Measurements from ENCODE around the gene TRMT1L. TPM values are rescaled to one million over a fixed set of nuclear protein-coding genes. Genes with fewer than 3 reads are reported as not detected.
A peak's percentile ranks its signal among the peaks of the same experiment; 100 is the strongest.

TRMT1L gene
- total RNA-seq, 6 experiments from 2014 or later, result 12.7 to 21.1 (median 14.7) TPM

GRCh38 chr1:185112356-185112755, 44.4 kb downstream of the TRMT1L start:
- no peaks in the 10 kb centered on the region for H3K27me3 Mint-ChIP-seq (ENCODE audit: insufficient read depth)
- no peak overlapping the region for H3K27ac Mint-ChIP-seq
- no peaks in the 10 kb centered on the region for H3K4me1 Mint-ChIP-seq (ENCODE audit: low read depth)
- TF ChIP-seq CTCF (IDR thresholded peaks at IDR 0.05), result no peak
- no peak for DNase-seq
- no peak overlapping the region for H3K4me3 Mint-ChIP-seq
- H3K36me3 Mint-ChIP-seq (ENCODE audit: low read depth), result peaks cover 22% of the 10 kb centered on the region
- H3K9me3 Mint-ChIP-seq, result peaks cover 23% of the 10 kb centered on the region

- no peaks in the 10 kb centered on the region for H3K4me1 Mint-ChIP-seq (ENCODE audit: low read depth)
- H3K27me3 Mint-ChIP-seq (ENCODE audit: insufficient read depth), result no peaks in the 10 kb centered on the region
- peaks cover 24% of the 10 kb centered on the region for H3K9me3 Mint-ChIP-seq
- TF ChIP-seq CTCF (IDR thresholded peaks at IDR 0.05), result no peak
- H3K27ac Mint-ChIP-seq, result no peak overlapping the region
- H3K4me3 Mint-ChIP-seq, result no peak overlapping the region
- H3K36me3 Mint-ChIP-seq (ENCODE audit: low read depth), result peaks cover 25% of the 10 kb centered on the region
- no peak for DNase-seq
Measured at GRCh38 chr1:185111873-185112272, 44.9 kb downstream of the TRMT1L start.

GRCh38 chr1:185110145-185110544, 46.6 kb downstream of the TRMT1L start:
- TF ChIP-seq CTCF (IDR thresholded peaks at IDR 0.05), result no peak
- Mint-ChIP-seq H3K27me3 (ENCODE audit: insufficient read depth) (peaks cover 2% of the 10 kb centered on the region; the same call in 1 of the 2 replicates), H3K9me3 (peaks cover 29% of the 10 kb centered on the region), H3K27ac (no peak overlapping the region), H3K36me3 (ENCODE audit: low read depth) (peaks cover 32% of the 10 kb centered on the region), H3K4me1 (ENCODE audit: low read depth) (no peaks in the 10 kb centered on the region), H3K4me3 (no peak overlapping the region)
- no peak for DNase-seq

GRCh38 chr1:185108321-185108720, 48.4 kb downstream of the TRMT1L start:
- peaks cover 2% of the 10 kb centered on the region; the same call in 1 of the 2 replicates for H3K27me3 Mint-ChIP-seq (ENCODE audit: insufficient read depth)
- DNase-seq, result peak; percentile 4
- H3K4me3 Mint-ChIP-seq, result no peak overlapping the region
- peaks cover 29% of the 10 kb centered on the region for H3K9me3 Mint-ChIP-seq
- no peaks in the 10 kb centered on the region for H3K4me1 Mint-ChIP-seq (ENCODE audit: low read depth)
- H3K27ac Mint-ChIP-seq, result no peak overlapping the region
- peaks cover 35% of the 10 kb centered on the region for H3K36me3 Mint-ChIP-seq (ENCODE audit: low read depth)
- no peak for TF ChIP-seq CTCF (IDR thresholded peaks at IDR 0.05)

- H3K9me3 Mint-ChIP-seq, result peaks cover 29% of the 10 kb centered on the region
- H3K36me3 Mint-ChIP-seq (ENCODE audit: low read depth), result peaks cover 56% of the 10 kb centered on the region
- no peak overlapping the region for H3K27ac Mint-ChIP-seq
Measured at GRCh38 chr1:185105121-185105520, 51.6 kb downstream of the TRMT1L start.

More at GRCh38 chr1:185105121-185105520, 51.6 kb downstream of the TRMT1L start:
- DNase-seq, result no peak
- peaks cover 2% of the 10 kb centered on the region; the same call in 1 of the 2 replicates for H3K27me3 Mint-ChIP-seq (ENCODE audit: insufficient read depth)
- no peaks in the 10 kb centered on the region for H3K4me1 Mint-ChIP-seq (ENCODE audit: low read depth)
- H3K4me3 Mint-ChIP-seq, result no peak overlapping the region
- TF ChIP-seq CTCF (IDR thresholded peaks at IDR 0.05), result no peak

All from HFFc6 (cell line).